GM23248 (cell line): ENCODE data around the gene KCTD16. TPM values are rescaled to one million over a fixed set of nuclear protein-coding genes. Genes with fewer than 3 reads are reported as not detected.

Source experiments
- DNase-seq: peaks from one replicate; pipeline ENCODE4 v3.0.0-alpha.2; 2015
- H2AFZ ChIP-seq: fragments of 200-600 bp; sonication (generic); 2 replicates; pipeline ENCODE4 v1.6.1; 2016; ENCODE audit warnings: antibody characterized with exemption
- H3F3A ChIP-seq: fragments of 200-600 bp; sonication (generic); 2 replicates; pipeline ENCODE4 v1.6.1; 2016; ENCODE audit warnings: mild to moderate bottlenecking, antibody characterized with exemption, mixed run types; ENCODE audit not compliant: insufficient read depth
- H3K27ac ChIP-seq: fragments of 200-600 bp; sonication (generic); 2 replicates; pipeline ENCODE4 v1.5.1; 2016; ENCODE audit warnings: mild to moderate bottlenecking
- H3K27me3 ChIP-seq: fragments of 200-600 bp; sonication (generic); replicated peaks from 2 replicates; pipeline ENCODE4 v1.6.1; 2016; ENCODE audit warnings: mild to moderate bottlenecking; ENCODE audit not compliant: insufficient read depth
- H3K36me3 ChIP-seq: fragments of 200-600 bp; sonication (generic); 2 replicates; pipeline ENCODE4 v1.6.1; 2016; ENCODE audit warnings: low read depth, mild to moderate bottlenecking
- H3K4me1 ChIP-seq: fragments of 200-600 bp; sonication (generic); 2 replicates; pipeline ENCODE4 v1.6.1; 2016; ENCODE audit warnings: mild to moderate bottlenecking; ENCODE audit not compliant: insufficient read depth
- H3K4me2 ChIP-seq: fragments of 200-600 bp; sonication (generic); one replicate; pipeline ENCODE4 v1.6.1; 2016; ENCODE audit warnings: mild to moderate bottlenecking; ENCODE audit not compliant: unreplicated experiment
- H3K4me3 ChIP-seq: fragments of 200-600 bp; sonication (generic); 2 replicates; pipeline ENCODE4 v1.5.1; 2016; ENCODE audit warnings: mild to moderate bottlenecking
- H3K79me2 ChIP-seq: fragments of 200-600 bp; sonication (generic); 2 replicates; pipeline ENCODE4 v1.6.1; 2016; ENCODE audit warnings: mild to moderate bottlenecking; ENCODE audit not compliant: insufficient read depth
- H3K9ac ChIP-seq: fragments of 200-600 bp; sonication (generic); 2 replicates; pipeline ENCODE4 v1.6.1; 2016; ENCODE audit warnings: mild to moderate bottlenecking
- H3K9me2 ChIP-seq: fragments of 200-600 bp; sonication (generic); 2 replicates; pipeline ENCODE4 v1.6.1; 2016; ENCODE audit warnings: mixed run types, mild to moderate bottlenecking, moderate library complexity; ENCODE audit not compliant: insufficient read depth
- H3K9me3 ChIP-seq: fragments of 200-600 bp; sonication (generic); one replicate; pipeline ENCODE4 v1.6.1; 2017; ENCODE audit warnings: low read depth
- H4K20me1 ChIP-seq: fragments of 200-600 bp; sonication (generic); 2 replicates; pipeline ENCODE4 v1.6.0; 2016; ENCODE audit not compliant: insufficient read depth
- EZH2 ChIP-seq: fragments of 200-600 bp; sonication (generic); IDR thresholded peaks from 2 replicates; pipeline ENCODE4 v1.6.1; 2018; ENCODE audit warnings: antibody characterized with exemption, mild to moderate bottlenecking; ENCODE audit not compliant: insufficient read depth, poor library complexity, severe bottlenecking
- EZH2phosphoT487 ChIP-seq: fragments of 200-600 bp; sonication (generic); IDR thresholded peaks from 2 replicates; pipeline ENCODE4 v1.6.1; 2018; ENCODE audit warnings: antibody characterized with exemption, moderate library complexity, mild to moderate bottlenecking, low read depth; ENCODE audit not compliant: insufficient read depth
- WGBS, 2 experiments: methylation state at CpG; one replicate each; pipeline ENCODE4 v1.1.6; 2015 to 2017; ENCODE audit warnings: low lambda C conversion rate in 2 of 2, low coverage in 1 of 2; ENCODE audit errors: missing lambda C conversion rate in 2 of 2; 5-methylcytosine and 5-hydroxymethylcytosine counted together
- in situ Hi-C: fragments of 300-500 bp; cut with MboI; formaldehyde crosslinking; loops from 2 replicates; pipeline ENCODE4 v1.15.0; 2020
- polyA plus RNA-seq: library from polyadenylated mRNA; unstranded; fragments of >200 nt; fragmentation: Nextera tagmentation; extraction: Ambion mirVana; gene quantifications from 2 replicates; pipeline ENCODE4 v1.2.1, GENCODE V29; 2016
- total RNA-seq: library from RNA; depleted of rRNA; stranded (reverse); fragments of >200 nt; shearing (Covaris generic); gene quantifications from 2 replicates; pipeline ENCODE4 v1.2.3, GENCODE V29; 2014

The KCTD16 gene
- total and polyA plus RNA-seq, 2 experiments from 2014 or later = 0.25 to 0.65 TPM

DNA sequence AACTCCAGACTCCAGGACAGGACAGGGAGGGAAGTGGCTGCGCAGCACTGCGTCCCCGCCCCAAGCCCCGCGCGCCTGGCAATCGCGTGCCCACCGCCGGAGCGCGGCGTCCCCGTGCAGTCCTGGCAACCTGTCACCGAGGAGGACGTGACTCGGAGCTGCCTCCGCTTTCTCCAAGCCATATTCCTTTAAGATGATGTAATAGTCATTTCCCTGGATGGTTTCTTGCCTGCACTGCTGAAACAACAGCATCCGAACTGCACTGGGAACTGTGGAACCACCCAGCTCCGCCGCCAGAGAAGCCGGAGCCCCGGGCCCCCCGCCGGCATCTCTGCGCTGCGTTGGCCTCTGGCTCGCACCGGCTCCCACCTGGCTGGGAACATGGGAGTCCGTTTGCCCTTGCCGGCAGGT, 34.5 kb downstream of the KCTD16 start:
- WGBS, 2 experiments = 1 to 4% methylated on average over 30 to 31 of the region's 31 CpGs
- no peaks in the 10 kb centered on the region for H3K79me2 ChIP-seq
- no peaks in the 10 kb centered on the region for H4K20me1 ChIP-seq
- peak overlapping the region; percentile 79 for H3K4me3 ChIP-seq
- no peaks in the 10 kb centered on the region for H3K36me3 ChIP-seq
- peak; percentile 72 for DNase-seq
- H3K9me3 ChIP-seq = no peaks in the 10 kb centered on the region
- peaks cover 21% of the 10 kb centered on the region; the same call in 1 of the 2 replicates for H3K27me3 ChIP-seq
- H3F3A ChIP-seq = 0 out of 2 replicates have a peak, but pooled peaks cover 6% of the 10 kb centered on the region
- H3K27ac ChIP-seq = no peak overlapping the region
- H2AFZ ChIP-seq = peak overlapping the region; percentile 89
- TF ChIP-seq EZH2 = no peak
- TF ChIP-seq EZH2phosphoT487 = no peak
- H3K4me1 ChIP-seq = peaks cover 15% of the 10 kb centered on the region
- H3K9me2 ChIP-seq = no peaks in the 10 kb centered on the region
- in situ Hi-C loops = loop anchor here (10.0 to 25.0 kb wide), 4 partner anchors 1140 to 1857 kb away; no protein-coding TSS in a partner anchor
- H3K9ac ChIP-seq = peak overlapping the region; percentile 48
- H3K4me2 ChIP-seq = peak overlapping the region; percentile 87

DNA sequence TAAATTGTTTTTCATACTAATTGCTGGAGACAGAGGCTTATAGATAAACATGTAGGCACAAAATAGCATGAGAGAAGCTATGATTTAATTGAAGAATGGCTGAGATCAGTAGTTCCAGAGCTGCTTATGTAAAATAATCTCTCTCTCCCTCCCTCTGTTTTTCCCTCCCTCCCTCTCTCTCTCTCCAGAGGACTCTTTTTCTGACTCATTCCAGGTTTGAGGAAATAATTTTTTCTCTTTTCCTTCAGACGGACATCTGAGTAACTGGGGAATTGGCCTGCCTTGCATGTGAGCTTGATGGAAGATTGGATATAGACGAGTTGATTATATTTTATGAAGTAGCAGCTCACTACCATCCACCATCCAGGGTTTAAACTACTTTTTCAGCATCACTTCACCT, 35.5 kb downstream of the KCTD16 start:
- no peaks in the 10 kb centered on the region for H3K36me3 ChIP-seq
- no peak overlapping the region for H2AFZ ChIP-seq
- H3K4me1 ChIP-seq = peaks cover 15% of the 10 kb centered on the region
- no peaks in the 10 kb centered on the region for H3K9me3 ChIP-seq
- in situ Hi-C loops = loop anchor here (10.0 to 25.0 kb wide), 4 partner anchors 1139 to 1856 kb away; no protein-coding TSS in a partner anchor
- no peak overlapping the region for H3K27ac ChIP-seq
- H3K9ac ChIP-seq = no peak overlapping the region
- 0 out of 2 replicates have a peak, but pooled peaks cover 6% of the 10 kb centered on the region for H3F3A ChIP-seq
- H3K4me2 ChIP-seq = peak overlapping the region; percentile 87
- no peaks in the 10 kb centered on the region for H3K9me2 ChIP-seq
- H3K79me2 ChIP-seq = no peaks in the 10 kb centered on the region
- H3K4me3 ChIP-seq = peak overlapping the region; percentile 79
- DNase-seq = peak; percentile 42
- TF ChIP-seq EZH2phosphoT487 (no peak), EZH2 (no peak)
- H4K20me1 ChIP-seq = no peaks in the 10 kb centered on the region
- H3K27me3 ChIP-seq = peaks cover 21% of the 10 kb centered on the region; the same call in 1 of the 2 replicates
- 31 to 40% methylated on average over 2 of the region's 2 CpGs for WGBS, 2 experiments

DNA sequence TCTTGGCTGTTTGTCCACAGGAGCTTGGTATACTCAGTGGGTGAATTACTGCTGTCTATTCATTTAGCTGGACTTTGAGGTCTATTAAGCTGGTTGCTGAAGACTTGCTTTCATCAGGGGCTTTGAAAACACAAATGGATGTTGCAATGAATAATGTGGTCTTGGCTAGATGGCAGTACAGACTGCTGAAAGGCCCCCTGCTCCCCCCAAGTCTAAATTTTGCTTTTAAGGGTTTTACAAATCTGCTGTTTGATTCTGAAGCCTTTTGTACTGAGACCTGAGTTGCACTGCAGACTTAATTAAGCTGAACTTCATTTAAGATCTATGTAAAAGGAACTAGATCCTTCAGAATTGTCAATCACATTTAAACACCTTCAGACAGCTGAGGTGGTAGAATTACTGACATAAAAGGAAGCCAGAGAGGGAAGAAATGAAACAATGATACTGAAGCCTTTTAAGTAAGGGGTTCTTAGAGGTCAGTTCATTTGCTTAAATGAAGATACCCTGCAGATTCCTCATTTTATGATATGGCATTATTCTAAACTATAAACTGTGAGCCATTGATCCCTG, 37.3 kb downstream of the KCTD16 start:
- Histone ChIP-seq H3K9me3 (no peaks in the 10 kb centered on the region), H4K20me1 (no peaks in the 10 kb centered on the region), H3F3A (0 out of 2 replicates have a peak, but pooled peaks cover 6% of the 10 kb centered on the region), H3K9me2 (no peaks in the 10 kb centered on the region), H2AFZ (no peak overlapping the region), H3K27me3 (peaks cover 21% of the 10 kb centered on the region; the same call in 1 of the 2 replicates), H3K79me2 (no peaks in the 10 kb centered on the region), H3K4me1 (peaks cover 9% of the 10 kb centered on the region), H3K27ac (no peak overlapping the region), H3K4me3 (0 out of 2 replicates have a peak overlapping the region, but pooled peaks have one; percentile 10), H3K36me3 (no peaks in the 10 kb centered on the region), H3K4me2 (no peak overlapping the region), H3K9ac (no peak overlapping the region)
- TF ChIP-seq EZH2 (no peak), EZH2phosphoT487 (no peak)
- in situ Hi-C loops = loop anchor here (10.0 to 25.0 kb wide), 4 partner anchors 1137 to 1854 kb away; no protein-coding TSS in a partner anchor
- DNase-seq = no peak

DNA sequence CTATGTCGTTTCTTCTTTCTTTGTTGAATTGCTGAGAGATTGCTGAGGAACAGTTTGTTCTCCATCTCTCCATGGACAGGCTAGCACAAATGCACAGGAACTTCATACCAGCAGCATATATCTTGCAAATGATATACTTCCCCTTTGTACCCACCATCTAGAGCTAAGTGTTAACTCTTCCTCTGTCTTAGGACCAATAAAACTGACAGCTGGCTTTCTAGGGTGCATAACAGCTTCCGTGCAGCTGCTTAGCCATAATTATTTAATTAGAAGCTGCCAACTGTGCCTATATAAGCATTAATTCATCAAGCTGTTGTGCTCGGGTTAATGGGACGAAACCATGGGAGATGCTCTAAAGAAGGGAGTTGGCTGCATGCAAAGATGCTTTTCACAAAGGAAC, 38.7 kb downstream of the KCTD16 start:
- no peaks in the 10 kb centered on the region for H3K9me3 ChIP-seq
- no peak overlapping the region for H3K27ac ChIP-seq
- peaks cover 21% of the 10 kb centered on the region; the same call in 1 of the 2 replicates for H3K27me3 ChIP-seq
- H3K4me2 ChIP-seq = no peak overlapping the region
- DNase-seq = no peak
- no peak for TF ChIP-seq EZH2phosphoT487
- no peak for TF ChIP-seq EZH2
- H3F3A ChIP-seq = 0 out of 2 replicates have a peak, but pooled peaks cover 2% of the 10 kb centered on the region
- in situ Hi-C loops = loop anchor here (10.0 to 25.0 kb wide), 4 partner anchors 1135 to 1853 kb away; no protein-coding TSS in a partner anchor
- H2AFZ ChIP-seq = no peak overlapping the region
- H3K9ac ChIP-seq = no peak overlapping the region
- WGBS, 2 experiments = 54 to 68% methylated on average over 4 of the region's 4 CpGs
- no peaks in the 10 kb centered on the region for H4K20me1 ChIP-seq
- no peaks in the 10 kb centered on the region for H3K9me2 ChIP-seq
- no peak overlapping the region for H3K4me3 ChIP-seq
- peaks cover 9% of the 10 kb centered on the region for H3K4me1 ChIP-seq
- H3K36me3 ChIP-seq = no peaks in the 10 kb centered on the region
- H3K79me2 ChIP-seq = no peaks in the 10 kb centered on the region
